ENCODE measurements around the gene SERPINA10. TPM values are rescaled to one million over a fixed set of nuclear protein-coding genes. Genes with fewer than 3 reads are reported as not detected.
A peak's percentile ranks its signal among the peaks of the same experiment; 100 is the strongest.

Gene SERPINA10
- total and polyA plus RNA-seq, 2 of the 13 experiments (the other 11 are each of a cell fraction or from before 2014, with no cell fraction given), result 20.1 to 20.2 TPM

DNA sequence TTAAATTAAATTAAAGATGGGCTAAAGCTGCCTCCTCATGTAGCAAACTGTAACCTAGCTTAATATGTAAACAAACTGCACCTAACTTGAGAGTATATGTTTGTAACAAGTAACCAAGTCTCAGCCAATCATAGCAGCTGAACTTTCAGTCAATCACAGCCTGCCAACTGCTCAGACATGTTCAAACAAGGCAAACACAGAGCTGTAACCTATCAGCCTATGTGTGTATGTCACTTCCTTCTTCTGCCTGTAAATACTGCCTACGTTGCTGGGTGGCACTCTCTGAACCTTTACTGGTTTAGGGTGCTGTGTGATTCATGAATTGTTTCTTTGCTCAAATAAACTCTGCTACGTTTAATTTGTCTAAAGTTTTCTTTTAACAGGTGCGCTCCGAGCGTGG, 27.2 kb upstream of the SERPINA10 start (continued):
- TF ChIP-seq CBX5 (CRISPR knock-in tag; IDR thresholded peaks at IDR 0.05; ENCODE audit: borderline replicate concordance) (no peak), FOSL1 (CRISPR knock-in tag; IDR thresholded peaks at IDR 0.05; ENCODE audit: borderline replicate concordance) (no peak), SNAPC2 (CRISPR knock-in tag; IDR thresholded peaks at IDR 0.05) (no peak), ZFP36L2 (CRISPR knock-in tag; IDR thresholded peaks at IDR 0.05) (no peak), TCF7L2 (IDR thresholded peaks at IDR 0.05; ENCODE audit: low read depth, low read length) (no peak), ZBTB42 (CRISPR knock-in tag; IDR thresholded peaks at IDR 0.05) (no peak), FOXO1 (CRISPR knock-in tag; IDR thresholded peaks at IDR 0.05) (peak; percentile 61; the same call in 1 of the 2 replicates), ATF7 (IDR thresholded peaks at IDR 0.05) (no peak), ATF7 (CRISPR knock-in tag; IDR thresholded peaks at IDR 0.05) (no peak), ZNF142 (CRISPR knock-in tag; IDR thresholded peaks at IDR 0.05) (no peak), PHB2 (IDR thresholded peaks at IDR 0.05; ENCODE audit: partially characterized antibody) (no peak), ZNF563 (CRISPR knock-in tag; IDR thresholded peaks at IDR 0.05) (no peak), ZKSCAN1 (IDR thresholded peaks at IDR 0.05; ENCODE audit: low read length) (no peak), ZFP37 (CRISPR knock-in tag; IDR thresholded peaks at IDR 0.05; ENCODE audit: borderline replicate concordance) (no peak), ZSCAN30 (CRISPR knock-in tag; IDR thresholded peaks at IDR 0.05) (no peak), DRAP1 (CRISPR knock-in tag; IDR thresholded peaks at IDR 0.05) (peak; percentile 89), ZNF33A (CRISPR knock-in tag; IDR thresholded peaks at IDR 0.05; ENCODE audit: borderline replicate concordance) (no peak), ZNF678 (CRISPR knock-in tag; IDR thresholded peaks at IDR 0.05) (no peak), ZGPAT (CRISPR knock-in tag; IDR thresholded peaks at IDR 0.05) (0 out of 2 replicates have a peak, but pooled peaks have one; percentile 21), ZNF547 (CRISPR knock-in tag; IDR thresholded peaks at IDR 0.05) (no peak), ZNF430 (CRISPR knock-in tag; IDR thresholded peaks at IDR 0.05) (no peak), CBX2 (IDR thresholded peaks at IDR 0.05; ENCODE audit: low read depth, low read length) (no peak), CBX2 (CRISPR knock-in tag; IDR thresholded peaks at IDR 0.05; ENCODE audit: low read depth) (no peak)
- TF ChIP-seq, protein P1, sequence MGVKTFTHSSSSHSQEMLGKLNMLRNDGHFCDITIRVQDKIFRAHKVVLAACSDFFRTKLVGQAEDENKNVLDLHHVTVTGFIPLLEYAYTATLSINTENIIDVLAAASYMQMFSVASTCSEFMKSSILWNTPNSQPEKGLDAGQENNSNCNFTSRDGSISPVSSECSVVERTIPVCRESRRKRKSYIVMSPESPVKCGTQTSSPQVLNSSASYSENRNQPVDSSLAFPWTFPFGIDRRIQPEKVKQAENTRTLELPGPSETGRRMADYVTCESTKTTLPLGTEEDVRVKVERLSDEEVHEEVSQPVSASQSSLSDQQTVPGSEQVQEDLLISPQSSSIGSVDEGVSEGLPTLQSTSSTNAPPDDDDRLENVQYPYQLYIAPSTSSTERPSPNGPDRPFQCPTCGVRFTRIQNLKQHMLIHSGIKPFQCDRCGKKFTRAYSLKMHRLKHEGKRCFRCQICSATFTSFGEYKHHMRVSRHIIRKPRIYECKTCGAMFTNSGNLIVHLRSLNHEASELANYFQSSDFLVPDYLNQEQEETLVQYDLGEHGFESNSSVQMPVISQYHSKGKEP (CRISPR knock-in tag; IDR thresholded peaks at IDR 0.05), result no peak

Data from HepG2 (cell line).